PC-3 (cell line): ENCODE data around the gene SNX7.

Source experiments
- EZH2 ChIP-seq: fragments of 300-600 bp; sonication (generic); IDR thresholded peaks from one replicate; pipeline ENCODE4 v1.6.1; 2017; ENCODE audit warnings: antibody characterized with exemption, mild to moderate bottlenecking, low read length; ENCODE audit not compliant: unreplicated experiment
- EZH2phosphoT487 ChIP-seq: fragments of 300-600 bp; sonication (generic); IDR thresholded peaks from 2 replicates; pipeline ENCODE4 v1.6.1; 2018; ENCODE audit warnings: mild to moderate bottlenecking, antibody characterized with exemption, low read length, borderline replicate concordance
- TF ChIP-seq, protein P1 (sequence below): fragments of 300-600 bp; sonication (generic); conservative IDR thresholded peaks from 2 replicates; pipeline ENCODE4 v1.5.1; 2017; ENCODE audit warnings: antibody characterized with exemption, low read depth, mild to moderate bottlenecking, low read length

DNA sequence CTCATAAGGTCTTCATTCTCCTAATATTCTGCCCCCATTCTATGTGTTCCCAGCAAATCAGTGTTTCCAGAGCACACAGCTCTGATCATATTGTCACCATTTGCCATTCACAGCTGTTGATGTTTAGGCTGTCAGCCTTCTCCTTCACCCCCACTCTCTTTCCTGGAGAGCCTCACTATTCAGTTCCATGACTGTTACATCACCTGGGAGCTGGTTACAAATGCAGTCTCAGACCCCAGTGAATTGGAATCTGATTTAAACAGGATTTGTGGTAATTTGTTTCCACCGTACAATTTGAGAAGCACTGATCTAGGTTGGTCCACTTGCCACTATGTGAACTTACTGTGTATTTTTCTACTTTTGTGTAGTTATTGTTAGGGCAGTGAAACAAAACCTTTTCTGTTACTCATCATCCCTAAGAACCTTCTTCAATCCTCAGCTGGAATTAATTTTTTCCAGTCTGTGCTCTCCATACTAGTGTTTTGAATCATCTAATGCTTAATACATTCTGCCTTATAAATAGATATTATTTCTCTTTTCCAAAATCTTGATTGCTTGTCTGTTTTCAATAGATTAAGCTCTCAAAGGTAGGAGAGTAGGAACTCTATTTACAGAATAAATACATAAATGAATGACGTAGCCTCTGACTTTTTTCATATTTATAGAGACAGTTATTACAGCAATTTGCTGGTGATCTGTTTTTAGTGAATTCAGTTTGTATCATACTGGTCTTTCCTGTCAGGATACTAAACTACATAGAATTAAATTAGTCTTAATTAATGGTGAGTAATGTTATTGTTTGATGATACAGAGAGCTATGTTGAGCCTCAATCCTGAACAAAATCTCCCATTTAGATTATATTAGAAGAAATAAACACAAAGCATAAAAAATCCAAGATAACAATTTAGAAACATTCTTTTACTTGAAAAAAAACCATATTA lies 8.1 kb downstream of the SNX7 start:
- TF ChIP-seq, protein P1, sequence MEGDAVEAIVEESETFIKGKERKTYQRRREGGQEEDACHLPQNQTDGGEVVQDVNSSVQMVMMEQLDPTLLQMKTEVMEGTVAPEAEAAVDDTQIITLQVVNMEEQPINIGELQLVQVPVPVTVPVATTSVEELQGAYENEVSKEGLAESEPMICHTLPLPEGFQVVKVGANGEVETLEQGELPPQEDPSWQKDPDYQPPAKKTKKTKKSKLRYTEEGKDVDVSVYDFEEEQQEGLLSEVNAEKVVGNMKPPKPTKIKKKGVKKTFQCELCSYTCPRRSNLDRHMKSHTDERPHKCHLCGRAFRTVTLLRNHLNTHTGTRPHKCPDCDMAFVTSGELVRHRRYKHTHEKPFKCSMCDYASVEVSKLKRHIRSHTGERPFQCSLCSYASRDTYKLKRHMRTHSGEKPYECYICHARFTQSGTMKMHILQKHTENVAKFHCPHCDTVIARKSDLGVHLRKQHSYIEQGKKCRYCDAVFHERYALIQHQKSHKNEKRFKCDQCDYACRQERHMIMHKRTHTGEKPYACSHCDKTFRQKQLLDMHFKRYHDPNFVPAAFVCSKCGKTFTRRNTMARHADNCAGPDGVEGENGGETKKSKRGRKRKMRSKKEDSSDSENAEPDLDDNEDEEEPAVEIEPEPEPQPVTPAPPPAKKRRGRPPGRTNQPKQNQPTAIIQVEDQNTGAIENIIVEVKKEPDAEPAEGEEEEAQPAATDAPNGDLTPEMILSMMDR = no peak
- TF ChIP-seq EZH2phosphoT487 (no peak), EZH2 (no peak)
